SK-N-SH (cell line): ENCODE data around the gene AGL.

Experiments
- CHD2 ChIP-seq: fragments of 150-350 bp; IDR thresholded peaks from 2 replicates; pipeline ENCODE4 v1.6.1; 2018; ENCODE audit warnings: low read length; ENCODE audit not compliant: partially characterized antibody
- ELF1 ChIP-seq: IDR thresholded peaks from 2 replicates; pipeline ENCODE4 v1.4.0; 2012
- EP300 ChIP-seq, 2 experiments: IDR thresholded peaks; 2 replicates each; pipeline versions ENCODE4 v1.4.0 to v1.6.1; 2012; ENCODE audit warnings: borderline replicate concordance in 1 of 2, low read depth in 1 of 2, low read length in 1 of 2
- GABPA ChIP-seq: IDR thresholded peaks from 2 replicates; pipeline ENCODE4 v1.4.0; 2012; ENCODE audit warnings: low read depth, mild to moderate bottlenecking
- GATA2 ChIP-seq: sonication (generic); formaldehyde crosslinking; IDR thresholded peaks from 2 replicates; pipeline ENCODE4 v1.5.0; 2020; ENCODE audit warnings: mild to moderate bottlenecking, missing genetic modification reagents
- JUND ChIP-seq: IDR thresholded peaks from 2 replicates; pipeline ENCODE4 v1.4.0; 2012
- MAX ChIP-seq: IDR thresholded peaks from 2 replicates; pipeline ENCODE4 v1.4.0; 2012; ENCODE audit warnings: low read depth
- NFIC ChIP-seq: IDR thresholded peaks from 2 replicates; pipeline ENCODE4 v1.4.0; 2012; ENCODE audit warnings: borderline replicate concordance
- NRF1 ChIP-seq: IDR thresholded peaks from 2 replicates; pipeline ENCODE4 v1.6.1; 2012; ENCODE audit warnings: low read depth, mild to moderate bottlenecking, low read length
- POLR2AphosphoS5 ChIP-seq: IDR thresholded peaks from 2 replicates; pipeline ENCODE4 v1.6.1; 2012; ENCODE audit warnings: low read depth, low read length
- RAD21 ChIP-seq: IDR thresholded peaks from 2 replicates; pipeline ENCODE4 v1.6.1; 2012; ENCODE audit warnings: mild to moderate bottlenecking, low read length
- TF ChIP-seq, protein P1 (sequence below): fragments of 200-600 bp; sonication (generic); IDR thresholded peaks from 2 replicates; pipeline ENCODE4 v1.6.1; 2017; ENCODE audit warnings: antibody characterized with exemption, mild to moderate bottlenecking, moderate library complexity
- TF ChIP-seq, protein P2 (sequence below): IDR thresholded peaks from 2 replicates; pipeline ENCODE4 v1.4.0; 2012; ENCODE audit warnings: low read depth, borderline replicate concordance
- TF ChIP-seq, protein P3 (sequence below): fragments of 150-350 bp; IDR thresholded peaks from 2 replicates; pipeline ENCODE4 v1.6.1; 2017; ENCODE audit warnings: antibody characterized with exemption, low read length, low read depth, borderline replicate concordance

GRCh38 chr1:99867682-99868081 lies 17.5 kb downstream of the AGL start:
- TF ChIP-seq JUND: no peak
- TF ChIP-seq, protein P1, sequence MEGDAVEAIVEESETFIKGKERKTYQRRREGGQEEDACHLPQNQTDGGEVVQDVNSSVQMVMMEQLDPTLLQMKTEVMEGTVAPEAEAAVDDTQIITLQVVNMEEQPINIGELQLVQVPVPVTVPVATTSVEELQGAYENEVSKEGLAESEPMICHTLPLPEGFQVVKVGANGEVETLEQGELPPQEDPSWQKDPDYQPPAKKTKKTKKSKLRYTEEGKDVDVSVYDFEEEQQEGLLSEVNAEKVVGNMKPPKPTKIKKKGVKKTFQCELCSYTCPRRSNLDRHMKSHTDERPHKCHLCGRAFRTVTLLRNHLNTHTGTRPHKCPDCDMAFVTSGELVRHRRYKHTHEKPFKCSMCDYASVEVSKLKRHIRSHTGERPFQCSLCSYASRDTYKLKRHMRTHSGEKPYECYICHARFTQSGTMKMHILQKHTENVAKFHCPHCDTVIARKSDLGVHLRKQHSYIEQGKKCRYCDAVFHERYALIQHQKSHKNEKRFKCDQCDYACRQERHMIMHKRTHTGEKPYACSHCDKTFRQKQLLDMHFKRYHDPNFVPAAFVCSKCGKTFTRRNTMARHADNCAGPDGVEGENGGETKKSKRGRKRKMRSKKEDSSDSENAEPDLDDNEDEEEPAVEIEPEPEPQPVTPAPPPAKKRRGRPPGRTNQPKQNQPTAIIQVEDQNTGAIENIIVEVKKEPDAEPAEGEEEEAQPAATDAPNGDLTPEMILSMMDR: no peak
- TF ChIP-seq GATA2 (CRISPR knock-in tag): no peak
- no peak for TF ChIP-seq NRF1
- TF ChIP-seq MAX: no peak
- TF ChIP-seq, protein P2, sequence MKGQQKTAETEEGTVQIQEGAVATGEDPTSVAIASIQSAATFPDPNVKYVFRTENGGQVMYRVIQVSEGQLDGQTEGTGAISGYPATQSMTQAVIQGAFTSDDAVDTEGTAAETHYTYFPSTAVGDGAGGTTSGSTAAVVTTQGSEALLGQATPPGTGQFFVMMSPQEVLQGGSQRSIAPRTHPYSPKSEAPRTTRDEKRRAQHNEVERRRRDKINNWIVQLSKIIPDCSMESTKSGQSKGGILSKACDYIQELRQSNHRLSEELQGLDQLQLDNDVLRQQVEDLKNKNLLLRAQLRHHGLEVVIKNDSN: no peak
- TF ChIP-seq NFIC: no peak
- TF ChIP-seq, protein P3, sequence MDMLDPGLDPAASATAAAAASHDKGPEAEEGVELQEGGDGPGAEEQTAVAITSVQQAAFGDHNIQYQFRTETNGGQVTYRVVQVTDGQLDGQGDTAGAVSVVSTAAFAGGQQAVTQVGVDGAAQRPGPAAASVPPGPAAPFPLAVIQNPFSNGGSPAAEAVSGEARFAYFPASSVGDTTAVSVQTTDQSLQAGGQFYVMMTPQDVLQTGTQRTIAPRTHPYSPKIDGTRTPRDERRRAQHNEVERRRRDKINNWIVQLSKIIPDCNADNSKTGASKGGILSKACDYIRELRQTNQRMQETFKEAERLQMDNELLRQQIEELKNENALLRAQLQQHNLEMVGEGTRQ: no peak
- TF ChIP-seq EP300 (IDR thresholded peaks at IDR 0.05; ENCODE audit: borderline replicate concordance in 1 of 2, low read depth in 1 of 2, low read length in 1 of 2): no peak
- no peak for TF ChIP-seq RAD21
- no peak for TF ChIP-seq POLR2AphosphoS5
- TF ChIP-seq ELF1: no peak
- no peak for TF ChIP-seq GABPA
- no peak for TF ChIP-seq CHD2
